Measurements from ENCODE around the gene ETV5.

The ETV5 gene

GRCh38 chr3:186121968-186122367 lies 13.1 kb upstream of the ETV5 start:
- no peak for DNase-seq

GRCh38 chr3:186121278-186121677 lies 12.4 kb upstream of the ETV5 start:
- no peak for DNase-seq

- no peak for DNase-seq
Measured at GRCh38 chr3:186119499-186119898, 10.6 kb upstream of the ETV5 start.

GRCh38 chr3:186118692-186119091 lies 9.8 kb upstream of the ETV5 start:
- no peak for DNase-seq

- DNase-seq = no peak
Measured at GRCh38 chr3:186117521-186118134, 8.7 kb upstream of the ETV5 start.

- no peak for DNase-seq
Measured at GRCh38 chr3:186115239-186115996, 6.5 kb upstream of the ETV5 start.

- DNase-seq = no peak
Measured at GRCh38 chr3:186110975-186111974, 2.4 kb upstream of the ETV5 start.

GRCh38 chr3:186109897-186110803 lies 1.3 kb upstream of the ETV5 start:
- DNase-seq = no peak

- no peak for DNase-seq
Measured at GRCh38 chr3:186108106-186108940, 566 bp downstream of the ETV5 start.

- peak; percentile 6 for DNase-seq
Measured at GRCh38 chr3:186107215-186108105, 1.4 kb downstream of the ETV5 start.

- no peak for DNase-seq
Measured at GRCh38 chr3:186105543-186105942, 3.3 kb downstream of the ETV5 start.

- DNase-seq = no peak
Measured at GRCh38 chr3:186102687-186103086, 6.2 kb downstream of the ETV5 start.

GRCh38 chr3:186100398-186100797 lies 8.5 kb downstream of the ETV5 start:
- peak; percentile 46 for DNase-seq

GRCh38 chr3:186099178-186099577 lies 9.7 kb downstream of the ETV5 start:
- peak; percentile 95 for DNase-seq

- DNase-seq = no peak
Measured at GRCh38 chr3:186098740-186099139, 10.1 kb downstream of the ETV5 start.

GRCh38 chr3:186097663-186098451 lies 11.0 kb downstream of the ETV5 start:
- DNase-seq = peak; percentile 85

- no peak for DNase-seq
Measured at GRCh38 chr3:186097317-186097662, 11.6 kb downstream of the ETV5 start.

- no peak for DNase-seq
Measured at GRCh38 chr3:186096290-186096689, 12.6 kb downstream of the ETV5 start.

GRCh38 chr3:186095561-186096081 lies 13.3 kb downstream of the ETV5 start:
- no peak for DNase-seq
